H9 (cell line): Measurements from ENCODE around the gene CRIP2. TPM values are rescaled to one million over a fixed set of nuclear protein-coding genes. Genes with fewer than 3 reads are reported as not detected.
A peak's percentile ranks its signal among the peaks of the same experiment; 100 is the strongest.

Experiments
- DNase-seq: peaks from one replicate; pipeline ENCODE4 v3.0.0-alpha.2; 2017
- H2AFZ ChIP-seq: one replicate; pipeline ENCODE4 v1.6.1; 2013; ENCODE audit warnings: mild to moderate bottlenecking, low read length, control low read depth, moderate library complexity
- H2AK5ac ChIP-seq: 2 replicates; pipeline ENCODE4 v1.6.1; 2013; ENCODE audit warnings: low read length, control low read depth, mixed read lengths; ENCODE audit not compliant: insufficient read length
- H2BK120ac ChIP-seq: one replicate; pipeline ENCODE4 v1.6.1; 2013; ENCODE audit warnings: low read depth, mild to moderate bottlenecking, low read length, control low read depth, inconsistent platforms; ENCODE audit not compliant: poor library complexity, severe bottlenecking
- H2BK12ac ChIP-seq: 2 replicates; pipeline ENCODE4 v1.6.1; 2013; ENCODE audit warnings: low read length, control low read depth, mixed read lengths, low read depth; ENCODE audit not compliant: insufficient read length
- H2BK15ac ChIP-seq: 2 replicates; pipeline ENCODE4 v1.6.1; 2013; ENCODE audit warnings: low read depth, low read length, control low read depth
- H2BK20ac ChIP-seq: one replicate; pipeline ENCODE4 v1.6.1; 2013; ENCODE audit warnings: low read depth, mild to moderate bottlenecking, low read length, control low read depth, inconsistent platforms; ENCODE audit not compliant: poor library complexity, severe bottlenecking
- H2BK5ac ChIP-seq: 2 replicates; pipeline ENCODE4 v1.6.1; 2013; ENCODE audit warnings: low read length, control low read depth, mixed read lengths; ENCODE audit not compliant: insufficient read length
- H3K14ac ChIP-seq: 2 replicates; pipeline ENCODE4 v1.6.1; 2013; ENCODE audit warnings: low read length, control low read depth; ENCODE audit not compliant: insufficient read depth
- H3K18ac ChIP-seq: 2 replicates; pipeline ENCODE4 v1.6.1; 2013; ENCODE audit warnings: low read depth, mild to moderate bottlenecking, mixed read lengths, low read length, control low read depth; ENCODE audit not compliant: insufficient read length
- H3K23ac ChIP-seq: 2 replicates; pipeline ENCODE4 v1.6.1; 2013; ENCODE audit warnings: low read length, control low read depth, mixed read lengths, low read depth; ENCODE audit not compliant: insufficient read length
- H3K23me2 ChIP-seq: 2 replicates; pipeline ENCODE4 v1.6.1; 2013; ENCODE audit warnings: low read depth, mild to moderate bottlenecking, mixed read lengths, low read length, control low read depth; ENCODE audit not compliant: insufficient read length, poor library complexity, severe bottlenecking
- H3K27ac ChIP-seq: 2 replicates; pipeline ENCODE4 v1.5.1; 2013; ENCODE audit warnings: low read length, control low read depth, mixed read lengths, low read depth; ENCODE audit not compliant: insufficient read length
- H3K27me3 ChIP-seq: 2 replicates; pipeline ENCODE4 v1.6.1; 2013; ENCODE audit warnings: low read length, control low read depth, inconsistent platforms; ENCODE audit not compliant: insufficient read depth
- H3K4ac ChIP-seq: 2 replicates; pipeline ENCODE4 v1.6.1; 2013; ENCODE audit warnings: low read depth, mild to moderate bottlenecking, control low read depth, inconsistent platforms, low read length, moderate library complexity
- H3K4me1 ChIP-seq: 2 replicates; pipeline ENCODE4 v1.6.1; 2013; ENCODE audit warnings: low read length, control low read depth, inconsistent platforms; ENCODE audit not compliant: insufficient read depth
- H3K4me2 ChIP-seq: 2 replicates; pipeline ENCODE4 v1.6.1; 2013; ENCODE audit warnings: low read length, control low read depth, mixed read lengths; ENCODE audit not compliant: insufficient read length, insufficient read depth
- H3K56ac ChIP-seq: 2 replicates; pipeline ENCODE4 v1.6.1; 2013; ENCODE audit warnings: low read depth, mild to moderate bottlenecking, mixed read lengths, low read length, control low read depth; ENCODE audit not compliant: insufficient read length
- H3K79me1 ChIP-seq: 2 replicates; pipeline ENCODE4 v1.6.1; 2013; ENCODE audit warnings: low read depth, mild to moderate bottlenecking, moderate library complexity, low read length, control low read depth, inconsistent platforms; ENCODE audit not compliant: insufficient read depth, poor library complexity, severe bottlenecking
- H3K79me2 ChIP-seq: 2 replicates; pipeline ENCODE4 v1.6.1; 2013; ENCODE audit warnings: low read length, control low read depth, inconsistent platforms; ENCODE audit not compliant: insufficient read depth
- H3K9ac ChIP-seq: 2 replicates; pipeline ENCODE4 v1.6.1; 2013; ENCODE audit warnings: low read length, control low read depth, mixed read lengths; ENCODE audit not compliant: insufficient read length; ENCODE audit errors: extremely low read depth
- H3K9me3 ChIP-seq: one replicate; pipeline ENCODE4 v1.6.1; 2013; ENCODE audit warnings: low read depth, low read length, inconsistent platforms; ENCODE audit not compliant: control insufficient read depth
- H3T11ph ChIP-seq: one replicate; pipeline ENCODE4 v1.6.1; 2013; ENCODE audit warnings: mild to moderate bottlenecking, low read length, control low read depth, inconsistent platforms
- H4K20me1 ChIP-seq: one replicate; pipeline ENCODE4 v1.6.1; 2013; ENCODE audit not compliant: control insufficient read depth, insufficient read length, insufficient read depth
- H4K5ac ChIP-seq: 2 replicates; pipeline ENCODE4 v1.6.1; 2013; ENCODE audit warnings: low read depth, mild to moderate bottlenecking, mixed read lengths, low read length, control low read depth; ENCODE audit not compliant: insufficient read length
- H4K8ac ChIP-seq: replicated peaks from 2 replicates; pipeline ENCODE4 v1.6.1; 2013; ENCODE audit warnings: low read length, control low read depth, mixed read lengths, low read depth; ENCODE audit not compliant: insufficient read length
- H4K91ac ChIP-seq: 2 replicates; pipeline ENCODE4 v1.6.1; 2013; ENCODE audit warnings: low read depth, mild to moderate bottlenecking, moderate library complexity, mixed read lengths, low read length, control low read depth; ENCODE audit not compliant: insufficient read length
- H3K27ac Mint-ChIP-seq, 3 experiments: 2 replicates in 2 of 3; 3 replicates in 1 of 3; pipeline ENCODE4 v1.8.0; 2020 to 2021; ENCODE audit warnings: mixed read lengths in 3 of 3, mild to moderate bottlenecking in 1 of 3, moderate library complexity in 1 of 3
- H3K27me3 Mint-ChIP-seq: 2 replicates; pipeline ENCODE4 v1.8.0; 2021; ENCODE audit warnings: low read depth, mild to moderate bottlenecking, moderate library complexity, mixed read lengths
- H3K36me3 Mint-ChIP-seq, 3 experiments: 2 replicates in 2 of 3; 3 replicates in 1 of 3; pipeline ENCODE4 v1.8.0; 2020 to 2021; ENCODE audit warnings: low read depth in 3 of 3, mixed read lengths in 3 of 3; ENCODE audit not compliant: insufficient read depth in 1 of 3
- H3K4me1 Mint-ChIP-seq, 2 experiments: 2 replicates each; pipeline ENCODE4 v1.8.0; 2020; ENCODE audit warnings: mixed read lengths in 2 of 2
- H3K4me3 Mint-ChIP-seq, 2 experiments: 2 replicates in 1 of 2; 3 replicates in 1 of 2; pipeline ENCODE4 v1.8.0; 2020 to 2021; ENCODE audit warnings: mild to moderate bottlenecking in 2 of 2, mixed read lengths in 2 of 2, moderate library complexity in 1 of 2
- H3K9me3 Mint-ChIP-seq, 2 experiments: 2 replicates in 1 of 2; 3 replicates in 1 of 2; pipeline ENCODE4 v1.8.0; 2020; ENCODE audit warnings: mild to moderate bottlenecking in 2 of 2, mixed read lengths in 2 of 2, moderate library complexity in 1 of 2
- CTCF ChIP-seq: fragments of 200-600 bp; sonication (generic); conservative IDR thresholded peaks from 3 replicates; pipeline ENCODE4 v1.8.0; 2021; ENCODE audit warnings: antibody characterized with exemption, mild to moderate bottlenecking
- WGBS: extraction: QIAGEN DNeasy Blood & Tissue Kit; methylation state at CpG from one replicate; pipeline ENCODE4 v1.1.7; 2013; ENCODE audit warnings: missing lambda C conversion rate, low lambda C conversion rate, mixed read lengths; ENCODE audit not compliant: insufficient read length; ENCODE audit errors: extremely low coverage; 5-methylcytosine and 5-hydroxymethylcytosine counted together
- total RNA-seq: library from RNA; stranded (reverse); gene quantifications from 2 replicates; pipeline ENCODE4 v1.2.1, GENCODE V29; 2021

Gene CRIP2
- total RNA-seq, 1 experiment from 2014 or later = 5.7 TPM

GRCh38 chr14:105499256-105500035 lies 24.8 kb downstream of the CRIP2 start:
- no peak overlapping the region for H3K9ac ChIP-seq
- H3K4me2 ChIP-seq = no peak overlapping the region
- no peak overlapping the region for H4K8ac ChIP-seq
- Mint-ChIP-seq H3K4me1 (peaks cover 0 to 4% of the 10 kb centered on the region in 2 experiments; a peak in 2 of 4 replicates), H3K4me3 (no peak overlapping the region), H3K27me3 (peaks cover 2% of the 10 kb centered on the region; the same call in 1 of the 2 replicates), H3K9me3 (peaks cover 0 to 4% of the 10 kb centered on the region in 2 experiments; a peak in 1 of 5 replicates), H3K27ac (peak overlapping the region in 1 of 3 experiments; percentile 94; a peak in 1 of 7 replicates), H3K36me3 (no peaks in the 10 kb centered on the region; a peak in 1 of 7 replicates)
- H3K4ac ChIP-seq = no peak overlapping the region
- WGBS = no CpG with 5 or more reads among the region's 27 CpGs
- no peak overlapping the region for H4K5ac ChIP-seq
- TF ChIP-seq CTCF = no peak
- H3K18ac ChIP-seq = no peak overlapping the region
- H2BK120ac ChIP-seq = no peak overlapping the region
- no peaks in the 10 kb centered on the region for H3K79me2 ChIP-seq
- no peak overlapping the region for H2BK20ac ChIP-seq
- no peak overlapping the region for H3K56ac ChIP-seq
- no peak overlapping the region for H2BK15ac ChIP-seq
- H3K23me2 ChIP-seq = peaks cover 2% of the 10 kb centered on the region
- no peaks in the 10 kb centered on the region for H3K79me1 ChIP-seq
- no peak overlapping the region for H3K23ac ChIP-seq
- H4K20me1 ChIP-seq = no peaks in the 10 kb centered on the region
- no peak overlapping the region for H3K27ac ChIP-seq
- H4K91ac ChIP-seq = no peak overlapping the region
- H3K9me3 ChIP-seq = no peaks in the 10 kb centered on the region
- no peak overlapping the region for H3T11ph ChIP-seq
- H3K27me3 ChIP-seq = no peaks in the 10 kb centered on the region
- no peak overlapping the region; the same call in 1 of the 2 replicates for H3K14ac ChIP-seq
- H2AFZ ChIP-seq = no peak overlapping the region
- no peaks in the 10 kb centered on the region for H3K4me1 ChIP-seq
- no peak overlapping the region for H2BK12ac ChIP-seq
- H2BK5ac ChIP-seq = no peak overlapping the region
- DNase-seq = peak; percentile 31
- no peak overlapping the region for H2AK5ac ChIP-seq
